ENCODE data around the gene ADAMTS4.
A peak's percentile ranks its signal among the peaks of the same experiment; 100 is the strongest.

ADAMTS4 gene

GRCh38 chr1:161172776-161173376 lies 26.0 kb downstream of the ADAMTS4 start:
- in situ Hi-C loops (cut with HindIII; ENCODE audit: low pct_unique_long_range_greater_than_20kb, low sequenced_read_pairs): no loop called here
- no peak for TF ChIP-seq JUND (IDR thresholded peaks at IDR 0.05; ENCODE audit: low read depth)
- no peak for DNase-seq (ENCODE audit: low read depth in 1 of 2, low spot score in 1 of 2)

GRCh38 chr1:161172349-161172748 lies 26.5 kb downstream of the ADAMTS4 start:
- TF ChIP-seq JUND (IDR thresholded peaks at IDR 0.05; ENCODE audit: low read depth): no peak
- DNase-seq (ENCODE audit: low read depth in 1 of 2, low spot score in 1 of 2): peak in 1 of 2 experiments; percentile 45
- in situ Hi-C loops (cut with HindIII; ENCODE audit: low pct_unique_long_range_greater_than_20kb, low sequenced_read_pairs): no loop called here

- in situ Hi-C loops (cut with HindIII; ENCODE audit: low pct_unique_long_range_greater_than_20kb, low sequenced_read_pairs): no loop called here
- TF ChIP-seq JUND (IDR thresholded peaks at IDR 0.05; ENCODE audit: low read depth): no peak
- no peak for DNase-seq (ENCODE audit: low read depth in 1 of 2, low spot score in 1 of 2)
These were observed 27.2 kb downstream of the ADAMTS4 start for GRCh38 chr1:161171696-161172095.

- no peak for DNase-seq (ENCODE audit: low read depth in 1 of 2, low spot score in 1 of 2)
- no peak for TF ChIP-seq JUND (IDR thresholded peaks at IDR 0.05; ENCODE audit: low read depth)
- in situ Hi-C loops (cut with HindIII; ENCODE audit: low pct_unique_long_range_greater_than_20kb, low sequenced_read_pairs): no loop called here
These were observed 27.7 kb downstream of the ADAMTS4 start for GRCh38 chr1:161171191-161171590.

- no peak for DNase-seq (ENCODE audit: low read depth in 1 of 2, low spot score in 1 of 2)
- in situ Hi-C loops (cut with HindIII; ENCODE audit: low pct_unique_long_range_greater_than_20kb, low sequenced_read_pairs): no loop called here
- TF ChIP-seq JUND (IDR thresholded peaks at IDR 0.05; ENCODE audit: low read depth): no peak
These were observed 29.9 kb downstream of the ADAMTS4 start for GRCh38 chr1:161168906-161169305.

- in situ Hi-C loops (cut with HindIII; ENCODE audit: low pct_unique_long_range_greater_than_20kb, low sequenced_read_pairs): no loop called here
- no peak for TF ChIP-seq JUND (IDR thresholded peaks at IDR 0.05; ENCODE audit: low read depth)
- DNase-seq (ENCODE audit: low read depth in 1 of 2, low spot score in 1 of 2): no peak
These were observed 31.9 kb downstream of the ADAMTS4 start for GRCh38 chr1:161166669-161167548.

GRCh38 chr1:161165742-161166668 lies 32.8 kb downstream of the ADAMTS4 start, which contains the start of gene PPOX:
TSS of gene PPOX (plus strand) at chr1:161166426. CDS start at chr1:161166848, 422 bp downstream.
- in situ Hi-C loops (cut with HindIII; ENCODE audit: low pct_unique_long_range_greater_than_20kb, low sequenced_read_pairs): no loop called here
- TF ChIP-seq JUND (IDR thresholded peaks at IDR 0.05; ENCODE audit: low read depth): no peak
- peak; percentile 93 to 99 for DNase-seq (ENCODE audit: low read depth in 1 of 2, low spot score in 1 of 2)

- no peak for DNase-seq (ENCODE audit: low read depth in 1 of 2, low spot score in 1 of 2)
- TF ChIP-seq JUND (IDR thresholded peaks at IDR 0.05; ENCODE audit: low read depth): no peak
- in situ Hi-C loops (cut with HindIII; ENCODE audit: low pct_unique_long_range_greater_than_20kb, low sequenced_read_pairs): no loop called here
These were observed 33.8 kb downstream of the ADAMTS4 start for GRCh38 chr1:161164901-161165610.

- TF ChIP-seq JUND (IDR thresholded peaks at IDR 0.05; ENCODE audit: low read depth): no peak
- in situ Hi-C loops (cut with HindIII; ENCODE audit: low pct_unique_long_range_greater_than_20kb, low sequenced_read_pairs): no loop called here
These were observed 35.1 kb downstream of the ADAMTS4 start for GRCh38 chr1:161163793-161164192.

GRCh38 chr1:161162806-161163205 lies 36.0 kb downstream of the ADAMTS4 start:
- TF ChIP-seq JUND (IDR thresholded peaks at IDR 0.05; ENCODE audit: low read depth): no peak
- in situ Hi-C loops (cut with HindIII; ENCODE audit: low pct_unique_long_range_greater_than_20kb, low sequenced_read_pairs): no loop called here
- DNase-seq (ENCODE audit: low read depth in 1 of 2, low spot score in 1 of 2): no peak

More at GRCh38 chr1:161163793-161164192, 35.1 kb downstream of the ADAMTS4 start:
- no peak for DNase-seq (ENCODE audit: low read depth in 1 of 2, low spot score in 1 of 2)

GRCh38 chr1:161162052-161162451 lies 36.8 kb downstream of the ADAMTS4 start:
- no peak for TF ChIP-seq JUND (IDR thresholded peaks at IDR 0.05; ENCODE audit: low read depth)
- no peak for DNase-seq (ENCODE audit: low read depth in 1 of 2, low spot score in 1 of 2)
- in situ Hi-C loops (cut with HindIII; ENCODE audit: low pct_unique_long_range_greater_than_20kb, low sequenced_read_pairs): no loop called here

- in situ Hi-C loops (cut with HindIII; ENCODE audit: low pct_unique_long_range_greater_than_20kb, low sequenced_read_pairs): no loop called here
- DNase-seq (ENCODE audit: low read depth in 1 of 2, low spot score in 1 of 2): no peak
- no peak for TF ChIP-seq JUND (IDR thresholded peaks at IDR 0.05; ENCODE audit: low read depth)
These were observed 37.2 kb downstream of the ADAMTS4 start for GRCh38 chr1:161161652-161162051.

All from T47D (cell line).